HG03457 (cell line): ENCODE data around the gene CLDND2.

Experiments used
- ATAC-seq: cut with Tn5 transposase; IDR thresholded peaks from one replicate; pipeline ENCODE4 v1.9.1; 2021; ENCODE audit warnings: moderate number of reproducible peaks; ENCODE audit not compliant: unreplicated experiment

Gene CLDND2

GRCh38 chr19:51337141-51337860 lies 31.5 kb downstream of the CLDND2 start:
- no peak for ATAC-seq

GRCh38 chr19:51333836-51334460 lies 34.9 kb downstream of the CLDND2 start:
- ATAC-seq = no peak

- ATAC-seq = no peak
Measured at GRCh38 chr19:51331716-51332115, 37.1 kb downstream of the CLDND2 start.

- no peak for ATAC-seq
Measured at GRCh38 chr19:51331193-51331592, 37.6 kb downstream of the CLDND2 start.

GRCh38 chr19:51330366-51330765 lies 38.4 kb downstream of the CLDND2 start:
- no peak for ATAC-seq

- ATAC-seq = no peak
Measured at GRCh38 chr19:51329411-51329810, 39.4 kb downstream of the CLDND2 start.

- no peak for ATAC-seq
Measured at GRCh38 chr19:51327066-51328001, 41.5 kb downstream of the CLDND2 start.

- ATAC-seq = no peak
Measured at GRCh38 chr19:51326216-51327065, 42.4 kb downstream of the CLDND2 start.

GRCh38 chr19:51325161-51325976 lies 43.4 kb downstream of the CLDND2 start:
- no peak for ATAC-seq

- no peak for ATAC-seq
Measured at GRCh38 chr19:51324167-51324481, 44.7 kb downstream of the CLDND2 start.

GRCh38 chr19:51323481-51324166 lies 45.2 kb downstream of the CLDND2 start:
- ATAC-seq = no peak

- ATAC-seq = no peak
Measured at GRCh38 chr19:51321799-51322198, 47.0 kb downstream of the CLDND2 start.

- no peak for ATAC-seq
Measured at GRCh38 chr19:51320280-51320657, 48.5 kb downstream of the CLDND2 start.

- no peak for ATAC-seq
Measured at GRCh38 chr19:51319649-51320279, 49.0 kb downstream of the CLDND2 start.

GRCh38 chr19:51318687-51319648 lies 49.8 kb downstream of the CLDND2 start:
- ATAC-seq = no peak

GRCh38 chr19:51317968-51318367 lies 50.8 kb downstream of the CLDND2 start:
- ATAC-seq = no peak

GRCh38 chr19:51317376-51317775 lies 51.4 kb downstream of the CLDND2 start:
- no peak for ATAC-seq
